NCI-H146 treated with DMSO at 0.1 percent for 48 hours (cell line): ENCODE data around the gene DNMT3A.

ENCODE experiments used
- DNase-seq: peaks from one replicate; lab custom pipeline; 2025; ENCODE audit not compliant: unreplicated experiment; lab: John Stamatoyannopoulos, UW

DNMT3A gene

GRCh38 chr2:25262288-25262687, 79.4 kb downstream of the DNMT3A start:
- DNase-seq: no peak

GRCh38 chr2:25259737-25260124, 82.0 kb downstream of the DNMT3A start:
- DNase-seq: no peak

- DNase-seq: no peak
Observed at GRCh38 chr2:25258847-25259736, 82.6 kb downstream of the DNMT3A start.

- DNase-seq: no peak
Observed at GRCh38 chr2:25257931-25258846, 83.5 kb downstream of the DNMT3A start.

GRCh38 chr2:25257032-25257552, 84.6 kb downstream of the DNMT3A start:
- no peak for DNase-seq

GRCh38 chr2:25256488-25256875, 85.2 kb downstream of the DNMT3A start:
- DNase-seq: no peak

- DNase-seq: no peak
Observed at GRCh38 chr2:25255745-25256487, 85.8 kb downstream of the DNMT3A start.

- no peak for DNase-seq
Observed at GRCh38 chr2:25254961-25255360, 86.8 kb downstream of the DNMT3A start.

- no peak for DNase-seq
Observed at GRCh38 chr2:25253153-25253626, 88.5 kb downstream of the DNMT3A start.

GRCh38 chr2:25252291-25253152, 89.2 kb downstream of the DNMT3A start:
- peak; percentile 76 for DNase-seq

- DNase-seq: peak; percentile 50
Observed at GRCh38 chr2:25251422-25252273, 90.1 kb downstream of the DNMT3A start.

- DNase-seq: no peak
Observed at GRCh38 chr2:25251071-25251421, 90.7 kb downstream of the DNMT3A start.

- DNase-seq: no peak
Observed at GRCh38 chr2:25250331-25251070, 91.2 kb downstream of the DNMT3A start.

- DNase-seq: no peak
Observed at GRCh38 chr2:25249785-25250184, 91.9 kb downstream of the DNMT3A start.

- no peak for DNase-seq
Observed at GRCh38 chr2:25247792-25248512, 93.8 kb downstream of the DNMT3A start.

GRCh38 chr2:25246558-25247290, 95.0 kb downstream of the DNMT3A start:
- DNase-seq: no peak

GRCh38 chr2:25246001-25246400, 95.7 kb downstream of the DNMT3A start:
- DNase-seq: no peak
